PC-9 (cell line): ENCODE measurements around the gene NFASC. TPM values are rescaled to one million over a fixed set of nuclear protein-coding genes. Genes with fewer than 3 reads are reported as not detected.

Source experiments
- BruUV-seq: library from RNA; stranded (reverse); fragments of 400-500 nt; replicated peaks from 2 replicates; lab custom pipeline; 2021; lab: Mats Ljungman, UMichigan
- CTCF ChIA-PET: fragments of 300-600 bp; sonication (Branson Sonifier 250); formaldehyde crosslinking; loops from one replicate; lab custom pipeline; 2022; ENCODE audit warnings: antibody characterized with exemption; lab: Charles Lee
- POLR2A ChIA-PET: fragments of 300-600 bp; sonication (Branson Sonifier 250); formaldehyde crosslinking; loops from one replicate; lab custom pipeline; 2022; ENCODE audit warnings: antibody characterized with exemption; ENCODE audit not compliant: unreplicated experiment; lab: Charles Lee
- DNase-seq, 2 experiments: peaks; one replicate each; pipeline versions ENCODE4 v3.0.0 to v3.0.0-alpha.2; 2015 to 2022; ENCODE audit warnings: mixed read lengths in 1 of 2
- H2AFZ ChIP-seq: fragments of 200-600 bp; sonication (generic); 2 replicates; pipeline ENCODE4 v1.8.1; 2017; ENCODE audit warnings: antibody characterized with exemption
- H3F3A ChIP-seq: fragments of 200-600 bp; sonication (generic); 2 replicates; pipeline ENCODE4 v1.8.1; 2017; ENCODE audit warnings: antibody characterized with exemption, mild to moderate bottlenecking, low read depth; ENCODE audit not compliant: insufficient read depth
- H3K27ac ChIP-seq: fragments of 200-600 bp; sonication (generic); 2 replicates; pipeline ENCODE4 v1.6.1; 2016; ENCODE audit warnings: mixed run types
- H3K27me3 ChIP-seq: fragments of 200-600 bp; sonication (generic); 2 replicates; pipeline ENCODE4 v1.6.1; 2016; ENCODE audit warnings: low read depth, mixed run types; ENCODE audit not compliant: insufficient read depth
- H3K36me3 ChIP-seq: fragments of 200-600 bp; sonication (generic); 2 replicates; pipeline ENCODE4 v1.6.1; 2016; ENCODE audit warnings: low read depth, mixed run types
- H3K4me1 ChIP-seq: fragments of 200-600 bp; sonication (generic); replicated peaks from 2 replicates; pipeline ENCODE4 v1.6.1; 2016; ENCODE audit warnings: mixed run types; ENCODE audit not compliant: insufficient read depth
- H3K4me2 ChIP-seq: fragments of 200-600 bp; sonication (generic); 2 replicates; pipeline ENCODE4 v1.6.1; 2017; ENCODE audit warnings: mixed run types
- H3K4me3 ChIP-seq: fragments of 200-600 bp; sonication (generic); 2 replicates; pipeline ENCODE4 v1.6.1; 2016; ENCODE audit warnings: mixed run types
- H3K79me2 ChIP-seq: fragments of 200-600 bp; sonication (generic); 2 replicates; pipeline ENCODE4 v1.6.1; 2017; ENCODE audit warnings: low read depth, mixed run types
- H3K9me2 ChIP-seq: fragments of 200-600 bp; sonication (generic); 2 replicates; pipeline ENCODE4 v1.8.1; 2017; ENCODE audit warnings: mild to moderate bottlenecking; ENCODE audit not compliant: insufficient read depth
- H3K9me3 ChIP-seq: fragments of 200-600 bp; sonication (generic); 2 replicates; pipeline ENCODE4 v1.8.1; 2016; ENCODE audit warnings: low read depth; ENCODE audit not compliant: insufficient read depth
- H4K20me1 ChIP-seq: fragments of 200-600 bp; sonication (generic); 2 replicates; pipeline ENCODE4 v1.8.1; 2017; ENCODE audit not compliant: insufficient read depth
- CTCF ChIP-seq: fragments of 200-600 bp; sonication (generic); conservative IDR thresholded peaks from 2 replicates; pipeline ENCODE4 v1.6.1; 2017; ENCODE audit warnings: mixed run types, antibody characterized with exemption, mild to moderate bottlenecking, moderate library complexity
- EZH2 ChIP-seq: fragments of 200-600 bp; sonication (generic); IDR thresholded peaks from 2 replicates; pipeline ENCODE4 v1.8.0; 2017; ENCODE audit warnings: antibody characterized with exemption, low read depth
- intact Hi-C: fragments of 100-400 bp; cut with micrococcal nuclease; formaldehyde crosslinking; loops from one replicate; pipeline ENCODE4 v1.10.0; 2022; ENCODE audit not compliant: unreplicated experiment
- total RNA-seq: library from RNA; stranded (reverse); gene quantifications from 2 replicates; pipeline ENCODE4 v1.2.3, GENCODE V29; 2021

NFASC gene
- total RNA-seq, 1 experiment from 2014 or later: not detected

GRCh38 chr1:204873714-204874113, 3.1 kb downstream of the NFASC start:
- BruUV-seq: no TSS peak
- peaks cover 95% of the 10 kb centered on the region for H3K27me3 ChIP-seq
- no peaks in the 10 kb centered on the region for H3K79me2 ChIP-seq
- H2AFZ ChIP-seq: no peak overlapping the region
- DNase-seq: no peak
- no peaks in the 10 kb centered on the region for H4K20me1 ChIP-seq
- H3F3A ChIP-seq: no peaks in the 10 kb centered on the region
- H3K27ac ChIP-seq: no peak overlapping the region
- no peaks in the 10 kb centered on the region for H3K9me3 ChIP-seq
- H3K9me2 ChIP-seq: no peaks in the 10 kb centered on the region
- H3K4me3 ChIP-seq: no peak overlapping the region
- H3K4me1 ChIP-seq: no peaks in the 10 kb centered on the region
- H3K4me2 ChIP-seq: no peak overlapping the region
- intact Hi-C loops: no loop called here
- ChIA-PET POLR2A (interaction anchor here (0.5 kb wide), 1 partner anchor 51 kb away, joined by 7 read pairs; no protein-coding TSS in a partner anchor), CTCF (no interaction called here)
- no peaks in the 10 kb centered on the region for H3K36me3 ChIP-seq
- no peak for TF ChIP-seq CTCF
- no peak for TF ChIP-seq EZH2

- ChIA-PET CTCF (no interaction called here), POLR2A (no interaction called here)
- Histone ChIP-seq H4K20me1 (no peaks in the 10 kb centered on the region), H3F3A (no peaks in the 10 kb centered on the region), H3K4me1 (no peaks in the 10 kb centered on the region), H3K4me2 (no peak overlapping the region), H3K36me3 (no peaks in the 10 kb centered on the region), H3K9me2 (no peaks in the 10 kb centered on the region), H3K79me2 (no peaks in the 10 kb centered on the region), H2AFZ (no peak overlapping the region), H3K27me3 (peaks cover 95% of the 10 kb centered on the region), H3K27ac (no peak overlapping the region), H3K4me3 (no peak overlapping the region), H3K9me3 (no peaks in the 10 kb centered on the region)
- intact Hi-C loops: no loop called here
- DNase-seq: no peak
- TF ChIP-seq EZH2 (no peak), CTCF (no peak)
- no TSS peak for BruUV-seq
Measured at GRCh38 chr1:204874274-204874673, 3.6 kb downstream of the NFASC start.

- intact Hi-C loops: no loop called here
- Histone ChIP-seq H3K27me3 (peaks cover 94% of the 10 kb centered on the region), H2AFZ (no peak overlapping the region), H3K27ac (no peak overlapping the region), H3F3A (no peaks in the 10 kb centered on the region), H3K9me2 (no peaks in the 10 kb centered on the region), H3K79me2 (no peaks in the 10 kb centered on the region), H3K4me3 (no peak overlapping the region), H3K9me3 (no peaks in the 10 kb centered on the region), H4K20me1 (no peaks in the 10 kb centered on the region), H3K36me3 (no peaks in the 10 kb centered on the region), H3K4me2 (no peak overlapping the region), H3K4me1 (no peaks in the 10 kb centered on the region)
- no TSS peak for BruUV-seq
- no peak for TF ChIP-seq EZH2
- no peak for TF ChIP-seq CTCF
- CTCF ChIA-PET: no interaction called here
- no peak for DNase-seq
- POLR2A ChIA-PET: no interaction called here
Measured at GRCh38 chr1:204875255-204875654, 4.6 kb downstream of the NFASC start.
